ENCODE data around the gene ACIN1. TPM values are rescaled to one million over a fixed set of nuclear protein-coding genes. Genes with fewer than 3 reads are reported as not detected.

Gene ACIN1
- total and polyA plus RNA-seq, 10 of the 15 experiments (the other 5 are each of a cell fraction or from before 2014, with no cell fraction given): 4.3 to 148 (median 93.4) TPM

DNA sequence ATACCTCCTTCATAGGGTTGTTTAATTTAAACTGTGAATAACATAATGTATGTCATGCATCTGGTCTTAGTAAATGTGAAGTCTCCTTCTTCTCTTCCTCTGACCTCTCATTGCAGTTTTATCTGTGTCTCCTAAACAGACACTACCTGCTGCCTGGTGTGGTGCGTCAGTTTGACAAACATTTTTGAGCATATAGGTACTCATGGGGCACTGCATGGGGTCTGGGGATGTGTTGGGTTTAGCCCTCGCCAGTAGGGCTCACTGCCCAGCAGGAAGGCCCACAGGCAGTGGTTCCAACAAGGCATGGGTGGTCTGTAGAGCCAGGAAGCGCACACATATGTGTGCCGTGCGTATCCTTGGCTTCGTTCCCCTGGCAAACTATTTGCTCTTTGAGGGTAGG, 27.1 kb upstream of the ACIN1 start (continued):
- TF ChIP-seq CBFB (IDR thresholded peaks at IDR 0.05; ENCODE audit: low read depth): no peak

DNA sequence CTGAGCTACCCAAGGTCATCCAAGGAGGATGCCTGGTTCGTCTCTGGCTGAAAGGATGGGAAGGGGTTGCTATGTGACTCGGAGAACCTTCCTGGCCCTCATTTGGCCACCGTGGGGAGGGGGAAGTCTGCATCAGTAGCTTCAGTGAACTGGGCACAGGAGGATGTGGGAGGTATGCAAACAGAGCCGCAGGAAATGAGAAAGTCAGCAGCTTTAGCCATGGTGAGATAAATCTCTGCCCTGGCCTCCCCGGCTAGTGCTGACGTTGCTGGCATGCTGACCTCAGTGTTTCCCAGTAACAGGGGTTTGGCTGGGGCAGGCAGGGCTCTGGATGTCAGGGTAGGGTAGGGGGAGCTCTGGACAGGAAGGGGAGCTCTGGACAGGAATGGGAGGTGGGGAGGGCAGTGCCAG, 26.4 kb upstream of the ACIN1 start:
- Histone ChIP-seq H3K27me3 (replicated peaks in 1 of 2; ENCODE audit: control insufficient read depth in 2 of 2, insufficient read depth in 2 of 2, low read length in 1 of 2) (no peaks in the 10 kb centered on the region; a peak in 2 of 4 replicates), H3K4me2 (ENCODE audit: control insufficient read depth, insufficient read depth) (peak overlapping the region; percentile 90), H3K4me3 (no peak overlapping the region; the same call in 1 of the 2 replicates), H2AFZ (ENCODE audit: control insufficient read depth, low read depth, low read length) (peak overlapping the region; percentile 91), H3K79me2 (ENCODE audit: control insufficient read depth, insufficient read depth, low read length) (no peaks in the 10 kb centered on the region), H3K4me1 (ENCODE audit: control insufficient read depth, insufficient read depth, low read length) (peaks cover 20% of the 10 kb centered on the region), H3K9me3 (replicated peaks; ENCODE audit: control insufficient read depth, insufficient read depth, low read length) (no peaks in the 10 kb centered on the region), H3K9ac (ENCODE audit: control insufficient read depth, insufficient read depth, low read length) (no peak overlapping the region), H4K20me1 (ENCODE audit: control insufficient read depth, insufficient read depth) (no peaks in the 10 kb centered on the region), H3K36me3 (ENCODE audit: control insufficient read depth in 2 of 2, insufficient read depth in 2 of 2, low read length in 1 of 2) (no peaks in the 10 kb centered on the region), H3K27ac (ENCODE audit: control insufficient read depth, insufficient read depth) (no peak overlapping the region)
- RAD21 ChIA-PET (ENCODE audit: unreplicated experiment): interaction anchor here (0.5 to 2.3 kb wide), 21 partner anchors 9 to 438 kb away, joined by 3 to 15 read pairs (median 4); partner anchors contain the start of genes ACIN1, C14orf119 and PABPN1
- SMC1A ChIA-PET (ENCODE audit: uncharacterized antibody, unreplicated experiment): interaction anchor here (0.9 to 3.2 kb wide), 15 partner anchors 9 to 259 kb away, joined by 3 to 34 read pairs (median 7); partner anchors contain the start of genes ACIN1, C14orf119 and SLC7A8
- CTCF ChIA-PET: interaction anchor here (0.8 to 6.4 kb wide), 44 partner anchors 9 to 438 kb away, joined by 3 to 127 read pairs (median 6); partner anchors contain the start of genes ACIN1, C14orf119, CDH24 and CMTM5
- DNase-seq (ENCODE audit: low read depth, low spot score): no peak
- TF ChIP-seq PAX5 (IDR thresholded peaks at IDR 0.05; ENCODE audit: borderline replicate concordance, low read depth, low read length): peak; percentile 28; the same call in 1 of the 2 replicates
- TF ChIP-seq POU2F2 (IDR thresholded peaks at IDR 0.05; ENCODE audit: borderline replicate concordance, low read depth, low read length): peak; percentile 72; the same call in 1 of the 3 replicates
- TF ChIP-seq SPI1 (IDR thresholded peaks at IDR 0.05; ENCODE audit: borderline replicate concordance, insufficient read depth, low read depth, low read length): no peak; the same call in 1 of the 2 replicates
- TF ChIP-seq HDAC2 (IDR thresholded peaks at IDR 0.05): no peak
- TF ChIP-seq MEF2A (IDR thresholded peaks at IDR 0.05; ENCODE audit: insufficient read depth, low read depth, low read length): no peak
- 0 out of 2 replicates have a peak, but pooled peaks have one; percentile 18 for TF ChIP-seq CREM (IDR thresholded peaks at IDR 0.05; ENCODE audit: low read depth)
- no peak for TF ChIP-seq BCLAF1 (IDR thresholded peaks at IDR 0.05)
- TF ChIP-seq POLR2AphosphoS5 (IDR thresholded peaks at IDR 0.05; ENCODE audit: low read length): no peak
- 0 out of 4 replicates have a peak, but pooled peaks of 1 of the 2 experiments have one; percentile 12 for TF ChIP-seq SRF (IDR thresholded peaks at IDR 0.05; ENCODE audit: low read depth in 2 of 2, low read length in 2 of 2)
- 1% methylated on average over 6 of the region's 6 CpGs for WGBS (ENCODE audit: insufficient coverage, insufficient replicate concordance, low lambda C conversion rate, missing lambda C conversion rate)
- BruUV-seq (replicated peaks): no TSS peak
- FAIRE-seq: peak; percentile 73
- ATAC-seq: peak; percentile 38
- POLR2A ChIA-PET: interaction anchor here (1.4 kb wide), 1 partner anchor 27 kb away, joined by 3 read pairs; the partner anchor contains the start of gene ACIN1
- in situ Hi-C loops (cut with MboI) (loop anchor here (10.0 kb wide), 1 partner anchor 63 kb away; the partner anchor contains the start of gene SLC7A8), intact Hi-C loops (cut with micrococcal nuclease; ENCODE audit: unreplicated experiment) (loop anchor here (2.0 kb wide), 2 partner anchors 179 to 259 kb away; no protein-coding TSS in a partner anchor)

Measured in GM12878 (cell line).